Measurements from ENCODE around the gene GTPBP3. TPM values are rescaled to one million over a fixed set of nuclear protein-coding genes. Genes with fewer than 3 reads are reported as not detected.

Gene GTPBP3
- total RNA-seq, 1 experiment from 2014 or later: 73.0 TPM

DNA sequence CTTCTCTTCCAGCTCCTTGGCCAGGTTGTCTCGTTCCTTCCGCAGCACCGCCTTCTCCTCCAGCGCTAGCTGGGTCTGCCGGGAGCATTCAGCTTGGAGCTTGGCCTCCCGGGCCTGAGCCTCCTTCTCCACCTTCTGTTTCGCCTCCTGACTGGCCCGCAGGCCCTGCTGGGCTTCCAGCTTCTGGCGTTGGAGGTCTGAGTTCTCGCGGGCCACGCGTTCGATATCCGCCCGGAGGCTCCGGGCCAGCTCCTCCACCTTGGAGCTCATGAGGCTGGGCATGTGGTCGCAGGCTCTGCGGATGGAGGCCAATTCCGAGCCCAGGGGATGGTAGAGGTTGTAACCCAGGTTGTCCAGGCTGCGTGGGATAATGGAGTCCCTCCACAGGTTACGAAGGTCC, 28.0 kb downstream of the GTPBP3 start:
- Histone ChIP-seq H3K27me3 (ENCODE audit: insufficient read depth, low read length) (no peaks in the 10 kb centered on the region), H3K4me2 (ENCODE audit: low read length) (no peak overlapping the region), H3K9me3 (ENCODE audit: control insufficient read depth in 1 of 2, insufficient read depth in 1 of 2, low read depth in 1 of 2, low read length in 2 of 2) (no peaks in the 10 kb centered on the region), H3K36me3 (ENCODE audit: control insufficient read depth in 1 of 2, insufficient read depth in 2 of 2, low read length in 2 of 2) (no peaks in the 10 kb centered on the region), H3K9ac (ENCODE audit: low read length) (no peak overlapping the region), H3K27ac (ENCODE audit: low read depth, low read length) (no peak overlapping the region), H3K4me3 (replicated peaks in 1 of 2; ENCODE audit: low read depth in 1 of 2, low read length in 2 of 2) (no peak overlapping the region), H3K9me2 (ENCODE audit: insufficient read depth) (no peaks in the 10 kb centered on the region), H3K4me1 (ENCODE audit: control insufficient read depth in 1 of 2, insufficient read depth in 2 of 2, low read length in 2 of 2) (no peaks in the 10 kb centered on the region), H2AFZ (ENCODE audit: low read depth, low read length, poor library complexity, severe bottlenecking) (no peak overlapping the region), H4K20me1 (ENCODE audit: insufficient read depth) (no peaks in the 10 kb centered on the region), H3K79me2 (ENCODE audit: insufficient read depth, low read length) (no peaks in the 10 kb centered on the region)
- CTCF ChIA-PET: interaction anchor here (0.7 kb wide), 1 partner anchor 20 kb away, joined by 3 read pairs; no protein-coding TSS in a partner anchor
- BruUV-seq (replicated peaks): no TSS peak
- POLR2A ChIA-PET: no interaction called here
- ATAC-seq (no peak), DNase-seq (ENCODE audit: low read depth, low spot score) (no peak)
- TF ChIP-seq ZNF274 (IDR thresholded peaks at IDR 0.05; ENCODE audit: low read depth, low read length): no peak
- no peak for TF ChIP-seq CEBPB (IDR thresholded peaks at IDR 0.05; ENCODE audit: low read depth)
- no peak for TF ChIP-seq FOSL1 (IDR thresholded peaks at IDR 0.05; ENCODE audit: low read depth)
- TF ChIP-seq EZH2phosphoT487 (IDR thresholded peaks at IDR 0.05; ENCODE audit: borderline replicate concordance): no peak
- no peak for TF ChIP-seq SIN3A (IDR thresholded peaks at IDR 0.05; ENCODE audit: low read depth)
- no peak for TF ChIP-seq CTCF (IDR thresholded peaks at IDR 0.05 in 2 of 3, conservative IDR thresholded peaks at IDR 0.05 in 1 of 3; ENCODE audit: borderline replicate concordance in 1 of 3, insufficient read depth in 1 of 3, low read depth in 2 of 3, low read length in 2 of 3)
- no peak for TF ChIP-seq ZFX (IDR thresholded peaks at IDR 0.05)
- TF ChIP-seq, protein P1, sequence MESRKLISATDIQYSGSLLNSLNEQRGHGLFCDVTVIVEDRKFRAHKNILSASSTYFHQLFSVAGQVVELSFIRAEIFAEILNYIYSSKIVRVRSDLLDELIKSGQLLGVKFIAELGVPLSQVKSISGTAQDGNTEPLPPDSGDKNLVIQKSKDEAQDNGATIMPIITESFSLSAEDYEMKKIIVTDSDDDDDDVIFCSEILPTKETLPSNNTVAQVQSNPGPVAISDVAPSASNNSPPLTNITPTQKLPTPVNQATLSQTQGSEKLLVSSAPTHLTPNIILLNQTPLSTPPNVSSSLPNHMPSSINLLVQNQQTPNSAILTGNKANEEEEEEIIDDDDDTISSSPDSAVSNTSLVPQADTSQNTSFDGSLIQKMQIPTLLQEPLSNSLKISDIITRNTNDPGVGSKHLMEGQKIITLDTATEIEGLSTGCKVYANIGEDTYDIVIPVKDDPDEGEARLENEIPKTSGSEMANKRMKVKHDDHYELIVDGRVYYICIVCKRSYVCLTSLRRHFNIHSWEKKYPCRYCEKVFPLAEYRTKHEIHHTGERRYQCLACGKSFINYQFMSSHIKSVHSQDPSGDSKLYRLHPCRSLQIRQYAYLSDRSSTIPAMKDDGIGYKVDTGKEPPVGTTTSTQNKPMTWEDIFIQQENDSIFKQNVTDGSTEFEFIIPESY (IDR thresholded peaks at IDR 0.05; ENCODE audit: extremely low read depth, insufficient replicate concordance, low read length): no peak
- TF ChIP-seq JUND (IDR thresholded peaks at IDR 0.05): no peak
- TF ChIP-seq, protein P2, sequence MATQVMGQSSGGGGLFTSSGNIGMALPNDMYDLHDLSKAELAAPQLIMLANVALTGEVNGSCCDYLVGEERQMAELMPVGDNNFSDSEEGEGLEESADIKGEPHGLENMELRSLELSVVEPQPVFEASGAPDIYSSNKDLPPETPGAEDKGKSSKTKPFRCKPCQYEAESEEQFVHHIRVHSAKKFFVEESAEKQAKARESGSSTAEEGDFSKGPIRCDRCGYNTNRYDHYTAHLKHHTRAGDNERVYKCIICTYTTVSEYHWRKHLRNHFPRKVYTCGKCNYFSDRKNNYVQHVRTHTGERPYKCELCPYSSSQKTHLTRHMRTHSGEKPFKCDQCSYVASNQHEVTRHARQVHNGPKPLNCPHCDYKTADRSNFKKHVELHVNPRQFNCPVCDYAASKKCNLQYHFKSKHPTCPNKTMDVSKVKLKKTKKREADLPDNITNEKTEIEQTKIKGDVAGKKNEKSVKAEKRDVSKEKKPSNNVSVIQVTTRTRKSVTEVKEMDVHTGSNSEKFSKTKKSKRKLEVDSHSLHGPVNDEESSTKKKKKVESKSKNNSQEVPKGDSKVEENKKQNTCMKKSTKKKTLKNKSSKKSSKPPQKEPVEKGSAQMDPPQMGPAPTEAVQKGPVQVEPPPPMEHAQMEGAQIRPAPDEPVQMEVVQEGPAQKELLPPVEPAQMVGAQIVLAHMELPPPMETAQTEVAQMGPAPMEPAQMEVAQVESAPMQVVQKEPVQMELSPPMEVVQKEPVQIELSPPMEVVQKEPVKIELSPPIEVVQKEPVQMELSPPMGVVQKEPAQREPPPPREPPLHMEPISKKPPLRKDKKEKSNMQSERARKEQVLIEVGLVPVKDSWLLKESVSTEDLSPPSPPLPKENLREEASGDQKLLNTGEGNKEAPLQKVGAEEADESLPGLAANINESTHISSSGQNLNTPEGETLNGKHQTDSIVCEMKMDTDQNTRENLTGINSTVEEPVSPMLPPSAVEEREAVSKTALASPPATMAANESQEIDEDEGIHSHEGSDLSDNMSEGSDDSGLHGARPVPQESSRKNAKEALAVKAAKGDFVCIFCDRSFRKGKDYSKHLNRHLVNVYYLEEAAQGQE (IDR thresholded peaks at IDR 0.05; ENCODE audit: low read depth): no peak
- TF ChIP-seq, protein P3, sequence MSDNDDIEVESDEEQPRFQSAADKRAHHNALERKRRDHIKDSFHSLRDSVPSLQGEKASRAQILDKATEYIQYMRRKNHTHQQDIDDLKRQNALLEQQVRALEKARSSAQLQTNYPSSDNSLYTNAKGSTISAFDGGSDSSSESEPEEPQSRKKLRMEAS (IDR thresholded peaks at IDR 0.05): no peak
- TF ChIP-seq ELF1 (IDR thresholded peaks at IDR 0.05; ENCODE audit: borderline replicate concordance, low read depth): no peak
- no peak for TF ChIP-seq POLR2A (IDR thresholded peaks at IDR 0.05; ENCODE audit: borderline replicate concordance, extremely low read depth, insufficient read depth, insufficient read length)
- no peak for TF ChIP-seq SP1 (IDR thresholded peaks at IDR 0.05; ENCODE audit: low read depth)
- TF ChIP-seq, protein P4, sequence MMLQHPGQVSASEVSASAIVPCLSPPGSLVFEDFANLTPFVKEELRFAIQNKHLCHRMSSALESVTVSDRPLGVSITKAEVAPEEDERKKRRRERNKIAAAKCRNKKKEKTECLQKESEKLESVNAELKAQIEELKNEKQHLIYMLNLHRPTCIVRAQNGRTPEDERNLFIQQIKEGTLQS (IDR thresholded peaks at IDR 0.05): no peak
- TF ChIP-seq EZH2 (IDR thresholded peaks at IDR 0.05): no peak
- TF ChIP-seq POLR2AphosphoS5 (IDR thresholded peaks at IDR 0.05; ENCODE audit: low read depth, low read length): no peak
- TF ChIP-seq EGR1 (IDR thresholded peaks at IDR 0.05; ENCODE audit: low read depth): no peak
- TF ChIP-seq YY1 (IDR thresholded peaks at IDR 0.05; ENCODE audit: extremely low read depth, insufficient replicate concordance, low read depth, low read length): no peak
- intact Hi-C loops (cut with micrococcal nuclease): no loop called here
- RAD21 ChIA-PET (ENCODE audit: low non-redundant PET in 1 of 2, low total read pairs in 2 of 2, uncharacterized antibody in 2 of 2, unreplicated experiment in 2 of 2): no interaction called here
